Measurements from ENCODE around the gene GPR62. TPM values are rescaled to one million over a fixed set of nuclear protein-coding genes. Genes with fewer than 3 reads are reported as not detected.

GPR62 gene
- total and polyA plus RNA-seq, 2 donors (not counting 3 experiments of a cell fraction or from before 2014, with no cell fraction given), result 0.04 to 0.15 TPM

DNA sequence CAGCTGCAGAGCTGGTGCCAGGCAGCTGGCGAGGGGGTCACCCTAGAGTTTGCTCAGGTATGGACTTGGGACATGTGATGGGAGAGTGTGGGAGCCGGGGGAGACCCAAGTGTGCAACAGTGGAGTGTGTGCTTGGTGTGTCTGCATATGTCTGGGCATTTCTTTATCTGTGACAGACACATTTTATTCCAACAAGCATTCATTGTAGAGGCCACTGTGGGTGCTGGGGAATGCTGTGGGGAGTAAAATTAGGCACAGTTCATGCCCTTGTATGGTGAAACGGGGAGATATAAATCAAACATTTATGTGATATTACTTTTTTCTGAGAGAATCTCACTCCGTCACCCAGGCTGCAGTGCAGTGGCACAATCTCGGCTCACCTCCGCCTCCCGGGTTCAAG, 32.4 kb downstream of the GPR62 start:
- Histone ChIP-seq H3K36me3 (ENCODE audit: control insufficient read depth in 2 of 2, extremely low read depth in 1 of 2, insufficient read depth in 2 of 2, low read length in 2 of 2) (peaks cover 4 to 5% of the 10 kb centered on the region in 2 experiments), H3K4me3 (replicated peaks in 1 of 3; ENCODE audit: insufficient read depth in 1 of 3, low read depth in 1 of 3, low read length in 3 of 3) (no peak overlapping the region), H2AFZ (ENCODE audit: low read depth, low read length) (no peak overlapping the region), H3K4me1 (ENCODE audit: control insufficient read depth, extremely low read depth, insufficient read depth, low read length) (peaks cover 7% of the 10 kb centered on the region), H3K4me2 (ENCODE audit: insufficient read depth, low read length) (no peak overlapping the region), H3K27ac (ENCODE audit: insufficient read depth, low read depth, low read length) (no peak overlapping the region), H3K79me2 (ENCODE audit: control insufficient read depth, insufficient read depth, low read length) (peaks cover 4% of the 10 kb centered on the region), H3K9ac (replicated peaks; ENCODE audit: extremely low read depth, insufficient read depth, low read length) (no peak overlapping the region), H3K9me3 (replicated peaks; ENCODE audit: control insufficient read depth, insufficient read depth, low read length) (no peaks in the 10 kb centered on the region), H3K9me1 (replicated peaks; ENCODE audit: control insufficient read depth, extremely low read depth, insufficient read depth, low read length) (no peaks in the 10 kb centered on the region), H3K27me3 (ENCODE audit: control insufficient read depth in 2 of 2, insufficient read depth in 2 of 2, low read length in 2 of 2) (no peaks in the 10 kb centered on the region), H4K20me1 (replicated peaks; ENCODE audit: control insufficient read depth, extremely low read depth, insufficient read depth, low read length) (no peaks in the 10 kb centered on the region)
- TF ChIP-seq MYC (IDR thresholded peaks at IDR 0.05; ENCODE audit: low read depth, low read length) (no peak), JUN (IDR thresholded peaks at IDR 0.05; ENCODE audit: borderline replicate concordance, insufficient read depth, insufficient read length, low read depth) (no peak), POLR2A (IDR thresholded peaks at IDR 0.05; ENCODE audit: low read depth, low read length) (no peak), FOS (IDR thresholded peaks at IDR 0.05; ENCODE audit: borderline replicate concordance, insufficient read depth, low read length) (no peak)
- TF ChIP-seq, protein P1, sequence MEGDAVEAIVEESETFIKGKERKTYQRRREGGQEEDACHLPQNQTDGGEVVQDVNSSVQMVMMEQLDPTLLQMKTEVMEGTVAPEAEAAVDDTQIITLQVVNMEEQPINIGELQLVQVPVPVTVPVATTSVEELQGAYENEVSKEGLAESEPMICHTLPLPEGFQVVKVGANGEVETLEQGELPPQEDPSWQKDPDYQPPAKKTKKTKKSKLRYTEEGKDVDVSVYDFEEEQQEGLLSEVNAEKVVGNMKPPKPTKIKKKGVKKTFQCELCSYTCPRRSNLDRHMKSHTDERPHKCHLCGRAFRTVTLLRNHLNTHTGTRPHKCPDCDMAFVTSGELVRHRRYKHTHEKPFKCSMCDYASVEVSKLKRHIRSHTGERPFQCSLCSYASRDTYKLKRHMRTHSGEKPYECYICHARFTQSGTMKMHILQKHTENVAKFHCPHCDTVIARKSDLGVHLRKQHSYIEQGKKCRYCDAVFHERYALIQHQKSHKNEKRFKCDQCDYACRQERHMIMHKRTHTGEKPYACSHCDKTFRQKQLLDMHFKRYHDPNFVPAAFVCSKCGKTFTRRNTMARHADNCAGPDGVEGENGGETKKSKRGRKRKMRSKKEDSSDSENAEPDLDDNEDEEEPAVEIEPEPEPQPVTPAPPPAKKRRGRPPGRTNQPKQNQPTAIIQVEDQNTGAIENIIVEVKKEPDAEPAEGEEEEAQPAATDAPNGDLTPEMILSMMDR (IDR thresholded peaks at IDR 0.05; ENCODE audit: extremely low read depth in 1 of 2, insufficient read depth in 1 of 2, low read depth in 1 of 2, low read length in 2 of 2), result no peak
- TF ChIP-seq, protein P2, sequence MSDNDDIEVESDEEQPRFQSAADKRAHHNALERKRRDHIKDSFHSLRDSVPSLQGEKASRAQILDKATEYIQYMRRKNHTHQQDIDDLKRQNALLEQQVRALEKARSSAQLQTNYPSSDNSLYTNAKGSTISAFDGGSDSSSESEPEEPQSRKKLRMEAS (IDR thresholded peaks at IDR 0.05; ENCODE audit: insufficient read depth, insufficient read length), result no peak
- DNase-seq (ENCODE audit: low read depth, low spot score), result no peak
- ChIA-PET CTCF (no interaction called here), POLR2A (no interaction called here)
- no TSS peak for BruUV-seq (replicated peaks)
- no peak for FAIRE-seq
- intact Hi-C loops (cut with micrococcal nuclease), result no loop called here
- dilution Hi-C loops (cut with MboI; ENCODE audit: extremely low pct_ligation_motif_present, low sequenced_read_pairs), result no loop called here

Measured in endothelial cell of umbilical vein (primary cell).